Adrenal gland (tissue), 5 donors: ENCODE results near the gene LSM11.

Experiments used
- CTCF ChIP-seq, 6 experiments: fragments of 450-650 bp in 4 of 6; fragments of 200-600 bp in 2 of 6; sonication (generic) in 1 of 6; IDR thresholded peaks; 1 replicate in 5 of 6; 2 replicates in 1 of 6; pipeline versions ENCODE4 v1.5.1 to v1.8.0; 2016 to 2021; ENCODE audit warnings: antibody characterized with exemption in 6 of 6, mild to moderate bottlenecking in 2 of 6, moderate library complexity in 1 of 6
- POLR2A ChIP-seq, 2 donors: fragments of 450-650 bp; IDR thresholded peaks; one replicate each; pipeline ENCODE4 v1.6.1; 2017; ENCODE audit warnings: antibody characterized with exemption in 2 of 2, mild to moderate bottlenecking in 2 of 2, moderate library complexity in 1 of 2
- donor health status: DM: no; HTN: no; CAD: no.

- no peak for TF ChIP-seq POLR2A (IDR thresholded peaks at IDR 0.05)
- TF ChIP-seq CTCF (IDR thresholded peaks at IDR 0.05): no peak
Measured at GRCh38 chr5:157709346-157709745, 34.2 kb upstream of the LSM11 start.
